ENCODE results near the gene MAPK12.

DNA sequence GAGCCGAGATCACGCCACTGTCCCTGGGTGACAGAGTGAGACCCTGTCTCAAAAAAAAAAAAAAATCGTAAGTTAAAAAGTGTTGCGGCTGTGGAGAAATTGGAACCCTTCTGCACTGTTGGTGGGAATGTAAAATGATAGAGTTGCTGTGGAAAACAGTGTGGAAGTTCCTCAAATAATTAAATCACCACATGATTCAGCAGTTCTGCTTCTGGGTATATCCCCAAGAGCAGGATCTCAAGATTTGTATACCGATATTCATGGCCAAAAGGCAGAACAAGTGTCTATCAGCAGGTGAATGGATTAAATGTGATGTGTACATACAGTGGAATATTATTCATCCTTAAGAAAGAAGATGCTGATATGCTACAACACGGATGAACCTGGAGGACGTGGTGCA lies 56.9 kb downstream of the MAPK12 start:
- no peak for TF ChIP-seq POLR2AphosphoS5 (IDR thresholded peaks at IDR 0.05; ENCODE audit: low read depth, low read length)
- TF ChIP-seq TAF1 (IDR thresholded peaks at IDR 0.05; ENCODE audit: low read depth, low read length): no peak
- no peak for TF ChIP-seq POLR2A (IDR thresholded peaks at IDR 0.05; ENCODE audit: low read depth, low read length)
- TF ChIP-seq SPI1 (IDR thresholded peaks at IDR 0.05; ENCODE audit: low read depth, low read length): no peak
- no peak for TF ChIP-seq POU2F2 (IDR thresholded peaks at IDR 0.05; ENCODE audit: low read depth, low read length)
